Measurements from ENCODE around the gene SMYD3.
"Not testable (repeated sequence)": the region's sequence is repeated elsewhere in the genome, so short reads cannot be mapped to it uniquely, and the experiment has no call there.

DNA sequence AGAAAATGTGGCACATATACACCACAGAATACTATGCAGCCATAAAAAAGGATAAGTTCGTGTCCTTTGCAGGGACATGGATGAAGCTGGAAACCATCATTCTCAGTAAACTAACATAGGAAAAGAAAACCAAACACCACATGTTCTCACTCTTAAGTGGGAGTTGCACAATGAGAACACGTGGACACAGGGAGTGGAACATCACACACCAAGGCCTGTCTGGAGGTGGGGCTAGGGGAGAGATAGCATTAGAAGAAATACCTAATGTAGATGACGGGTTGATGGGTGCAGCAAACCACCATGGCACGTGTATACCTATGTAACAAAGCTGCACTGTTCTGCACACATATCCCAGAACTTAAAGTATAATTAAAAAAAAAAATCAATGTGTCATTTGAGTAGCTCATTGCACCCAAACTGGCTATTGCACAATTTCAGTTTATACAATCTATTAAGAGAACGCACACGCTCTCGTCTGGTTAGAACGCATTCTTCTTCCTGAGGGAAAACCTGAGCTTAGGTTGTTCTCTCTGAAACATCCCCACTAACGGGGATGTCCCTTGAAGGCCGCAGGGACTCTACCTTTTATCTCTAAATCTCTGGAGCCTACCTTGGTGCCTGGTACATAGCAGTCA lies 535.9 kb downstream of the SMYD3 start:
- TF ChIP-seq, protein P1, sequence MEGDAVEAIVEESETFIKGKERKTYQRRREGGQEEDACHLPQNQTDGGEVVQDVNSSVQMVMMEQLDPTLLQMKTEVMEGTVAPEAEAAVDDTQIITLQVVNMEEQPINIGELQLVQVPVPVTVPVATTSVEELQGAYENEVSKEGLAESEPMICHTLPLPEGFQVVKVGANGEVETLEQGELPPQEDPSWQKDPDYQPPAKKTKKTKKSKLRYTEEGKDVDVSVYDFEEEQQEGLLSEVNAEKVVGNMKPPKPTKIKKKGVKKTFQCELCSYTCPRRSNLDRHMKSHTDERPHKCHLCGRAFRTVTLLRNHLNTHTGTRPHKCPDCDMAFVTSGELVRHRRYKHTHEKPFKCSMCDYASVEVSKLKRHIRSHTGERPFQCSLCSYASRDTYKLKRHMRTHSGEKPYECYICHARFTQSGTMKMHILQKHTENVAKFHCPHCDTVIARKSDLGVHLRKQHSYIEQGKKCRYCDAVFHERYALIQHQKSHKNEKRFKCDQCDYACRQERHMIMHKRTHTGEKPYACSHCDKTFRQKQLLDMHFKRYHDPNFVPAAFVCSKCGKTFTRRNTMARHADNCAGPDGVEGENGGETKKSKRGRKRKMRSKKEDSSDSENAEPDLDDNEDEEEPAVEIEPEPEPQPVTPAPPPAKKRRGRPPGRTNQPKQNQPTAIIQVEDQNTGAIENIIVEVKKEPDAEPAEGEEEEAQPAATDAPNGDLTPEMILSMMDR (IDR thresholded peaks at IDR 0.05): not testable (repeated sequence)
- not testable (repeated sequence) for TF ChIP-seq POLR2A (IDR thresholded peaks at IDR 0.05)
